Mononuclear cell (primary cell): ENCODE measurements around the gene NOTCH2. TPM values are rescaled to one million over a fixed set of nuclear protein-coding genes. Genes with fewer than 3 reads are reported as not detected.

Experiments used
- H3K27me3 ChIP-seq: 2 replicates; pipeline ENCODE4 v1.6.0; 2011; ENCODE audit warnings: low read length, control low read depth; ENCODE audit not compliant: insufficient read depth
- H3K4me1 ChIP-seq: 2 replicates; pipeline ENCODE4 v1.5.1; 2011; ENCODE audit warnings: mild to moderate bottlenecking, low read length, control low read depth; ENCODE audit not compliant: insufficient read depth
- H3K4me3 ChIP-seq: 2 replicates; pipeline ENCODE4 v1.5.1; 2011; ENCODE audit warnings: mild to moderate bottlenecking, low read length, moderate library complexity
- H3K9me3 ChIP-seq: 2 replicates; pipeline ENCODE4 v1.5.1; 2011; ENCODE audit warnings: low read depth, mild to moderate bottlenecking, control low read depth, low read length
- total RNA-seq: library from RNA; depleted of rRNA; stranded (reverse); fragments of >200 nt; gene quantifications from one replicate; pipeline ENCODE4 v1.2.3, GENCODE V29; 2012

NOTCH2 gene
- total RNA-seq, 1 donor: 72.8 TPM

DNA sequence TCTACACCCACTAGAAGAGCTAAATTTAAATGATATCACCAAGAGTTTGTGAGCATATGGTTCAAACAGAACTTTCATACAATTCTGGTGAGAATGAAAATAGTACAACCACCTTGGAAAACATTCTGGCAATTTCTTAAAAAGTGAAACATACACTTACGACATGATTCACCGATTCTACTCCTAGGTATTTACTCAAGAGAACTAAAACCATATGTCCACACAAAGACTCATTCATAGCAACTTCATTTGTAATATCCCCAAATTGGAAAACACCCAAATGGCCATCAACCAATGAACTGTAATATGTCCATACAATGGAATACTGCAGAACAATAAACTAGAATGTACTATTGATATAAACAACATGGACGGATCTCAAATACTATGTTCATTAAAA, 122.0 kb downstream of the NOTCH2 start:
- Histone ChIP-seq H3K4me1 (no peaks in the 10 kb centered on the region), H3K9me3 (no peaks in the 10 kb centered on the region), H3K4me3 (no peak overlapping the region), H3K27me3 (no peaks in the 10 kb centered on the region)

DNA sequence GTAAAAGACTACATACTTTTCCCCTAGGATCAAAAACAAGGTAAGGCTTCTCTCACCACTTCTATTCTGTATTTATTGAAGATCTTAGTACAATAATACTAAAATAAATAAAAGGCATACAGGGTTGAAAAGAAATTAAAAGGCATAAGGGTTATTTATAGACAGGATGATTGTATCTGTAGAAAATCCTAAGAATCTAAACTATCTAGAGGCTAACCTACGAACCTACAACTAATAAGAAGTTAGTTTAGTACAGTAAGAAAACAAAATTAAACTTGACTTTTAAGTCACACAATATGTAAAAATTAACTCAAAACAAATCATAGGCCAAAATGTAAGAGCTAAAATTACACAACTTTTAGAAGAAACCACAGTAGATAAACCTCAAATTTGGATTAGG, 122.7 kb downstream of the NOTCH2 start:
- no peak overlapping the region for H3K4me3 ChIP-seq
- H3K4me1 ChIP-seq: no peaks in the 10 kb centered on the region
- no peaks in the 10 kb centered on the region for H3K27me3 ChIP-seq
- no peaks in the 10 kb centered on the region for H3K9me3 ChIP-seq

DNA sequence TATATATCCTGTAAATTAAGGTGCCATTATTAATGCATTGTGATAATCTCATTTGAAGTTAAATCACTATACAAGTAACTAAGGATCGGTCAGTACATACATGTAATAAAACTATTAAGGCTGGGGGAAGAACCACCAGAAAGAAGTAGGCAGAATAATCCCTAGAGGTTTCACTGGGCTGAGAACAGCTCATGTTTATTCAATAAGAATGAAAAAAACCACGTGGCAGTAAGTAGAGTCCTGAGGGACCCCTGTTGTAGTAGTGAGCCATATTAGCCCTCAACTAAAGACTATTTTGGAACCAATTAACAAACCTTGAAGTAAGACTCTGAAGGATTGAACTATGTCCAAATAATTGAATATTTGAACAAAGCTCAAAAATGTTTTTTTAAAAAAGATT, 126.2 kb downstream of the NOTCH2 start:
- H3K4me1 ChIP-seq: no peaks in the 10 kb centered on the region
- no peak overlapping the region for H3K4me3 ChIP-seq
- H3K9me3 ChIP-seq: no peaks in the 10 kb centered on the region
- H3K27me3 ChIP-seq: no peaks in the 10 kb centered on the region

DNA sequence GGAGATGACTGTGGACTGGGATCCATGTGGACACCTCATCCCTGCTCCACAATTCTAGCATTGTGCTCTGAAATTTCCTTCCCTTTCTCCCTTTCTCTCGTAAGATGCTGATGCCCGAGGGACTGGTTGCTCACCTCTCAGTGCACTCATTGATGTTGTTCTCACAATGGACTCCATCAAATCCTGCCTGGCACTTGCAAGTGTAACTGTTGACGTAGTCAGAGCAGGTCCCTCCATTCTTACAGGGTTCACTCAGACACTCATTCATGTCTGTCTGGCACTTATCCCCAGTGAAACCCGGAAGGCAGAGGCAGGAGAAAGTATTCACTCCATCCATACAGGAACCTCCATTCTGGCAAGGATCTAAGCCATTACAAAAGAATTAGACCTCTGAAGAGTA, 128.1 kb downstream of the NOTCH2 start:
- no peaks in the 10 kb centered on the region for H3K27me3 ChIP-seq
- H3K9me3 ChIP-seq: no peaks in the 10 kb centered on the region
- no peak overlapping the region for H3K4me3 ChIP-seq
- no peaks in the 10 kb centered on the region for H3K4me1 ChIP-seq

DNA sequence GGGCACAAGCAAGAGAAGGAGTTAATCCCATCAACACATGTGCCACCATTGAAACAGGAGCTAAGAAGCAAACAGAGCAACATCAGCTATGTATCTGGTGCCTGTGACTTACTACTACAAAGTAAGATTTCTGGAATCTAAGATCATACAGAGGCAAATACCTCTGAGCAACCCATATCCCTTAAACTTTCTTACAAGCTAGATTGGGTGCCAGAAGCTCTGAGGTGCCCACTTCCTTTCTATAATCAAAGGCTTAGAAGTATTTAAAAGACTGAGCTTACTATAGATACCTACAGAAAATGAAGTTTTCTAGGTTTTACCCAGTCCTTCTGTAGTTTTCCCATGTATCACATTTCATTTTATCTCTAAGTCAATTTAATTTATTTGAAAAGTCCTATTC, 128.8 kb downstream of the NOTCH2 start:
- H3K4me1 ChIP-seq: no peaks in the 10 kb centered on the region
- H3K4me3 ChIP-seq: no peak overlapping the region
- no peaks in the 10 kb centered on the region for H3K9me3 ChIP-seq
- H3K27me3 ChIP-seq: no peaks in the 10 kb centered on the region

DNA sequence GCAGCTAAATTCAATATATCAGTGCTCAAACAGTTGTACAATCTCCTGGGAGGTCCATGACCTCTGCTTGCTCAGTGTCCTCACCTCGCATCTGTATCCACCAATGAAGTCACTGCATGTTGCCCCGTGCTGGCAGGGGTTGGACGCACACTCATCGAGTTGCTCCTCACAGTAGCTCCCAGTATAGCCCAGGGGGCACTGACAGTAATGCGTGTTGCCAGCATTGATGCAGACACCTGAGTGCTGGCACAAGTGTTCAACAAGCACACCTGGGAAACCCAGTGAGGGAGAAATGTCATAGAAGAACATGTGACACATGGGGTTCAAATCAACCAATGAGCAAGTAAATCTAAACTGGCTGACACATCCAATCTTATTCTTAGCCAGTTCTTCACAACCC, 132.3 kb downstream of the NOTCH2 start:
- Histone ChIP-seq H3K4me1 (no peaks in the 10 kb centered on the region), H3K9me3 (peaks cover 15% of the 10 kb centered on the region), H3K27me3 (no peaks in the 10 kb centered on the region), H3K4me3 (no peak overlapping the region)

DNA sequence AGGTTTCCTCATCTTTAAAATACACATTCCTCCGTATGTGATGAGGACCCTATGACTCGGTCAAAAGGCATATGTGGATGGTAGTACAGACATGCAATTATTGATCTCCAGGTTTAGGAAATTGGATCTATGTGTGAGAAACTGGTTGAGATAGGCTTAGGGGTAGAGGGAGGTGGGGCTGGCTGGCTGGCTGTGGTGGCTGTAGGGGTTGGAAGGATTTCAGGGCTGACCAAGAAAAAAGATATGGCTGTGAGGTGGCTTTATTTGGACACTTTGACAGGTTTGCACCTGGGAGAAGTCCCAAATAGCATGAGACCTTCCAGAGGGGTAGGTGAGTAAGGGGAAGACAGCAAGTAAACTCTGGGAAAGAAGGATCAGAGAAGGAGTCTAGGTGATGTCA, 133.5 kb downstream of the NOTCH2 start:
- Histone ChIP-seq H3K4me1 (no peaks in the 10 kb centered on the region), H3K9me3 (peaks cover 15% of the 10 kb centered on the region), H3K27me3 (no peaks in the 10 kb centered on the region), H3K4me3 (no peak overlapping the region)

DNA sequence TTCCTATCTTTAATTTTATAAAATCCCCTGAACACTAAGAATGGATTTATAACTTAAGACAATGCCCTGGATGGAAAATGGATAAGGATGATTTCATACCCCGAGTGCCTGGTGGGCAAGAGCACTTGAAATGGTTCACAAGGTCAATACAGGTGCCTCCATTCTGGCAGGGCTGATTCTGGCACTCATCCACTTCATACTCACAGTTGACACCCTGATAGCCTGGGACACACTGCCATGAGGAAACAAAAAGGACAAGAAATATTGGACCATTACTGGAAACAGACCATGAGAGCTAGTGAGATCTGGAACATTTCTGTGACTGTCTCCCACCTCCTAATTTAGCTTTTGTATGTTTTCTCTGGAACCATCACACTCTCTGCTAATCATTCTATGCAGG, 134.1 kb downstream of the NOTCH2 start:
- H3K4me1 ChIP-seq: no peaks in the 10 kb centered on the region
- H3K4me3 ChIP-seq: no peak overlapping the region
- H3K27me3 ChIP-seq: no peaks in the 10 kb centered on the region
- peaks cover 15% of the 10 kb centered on the region for H3K9me3 ChIP-seq

DNA sequence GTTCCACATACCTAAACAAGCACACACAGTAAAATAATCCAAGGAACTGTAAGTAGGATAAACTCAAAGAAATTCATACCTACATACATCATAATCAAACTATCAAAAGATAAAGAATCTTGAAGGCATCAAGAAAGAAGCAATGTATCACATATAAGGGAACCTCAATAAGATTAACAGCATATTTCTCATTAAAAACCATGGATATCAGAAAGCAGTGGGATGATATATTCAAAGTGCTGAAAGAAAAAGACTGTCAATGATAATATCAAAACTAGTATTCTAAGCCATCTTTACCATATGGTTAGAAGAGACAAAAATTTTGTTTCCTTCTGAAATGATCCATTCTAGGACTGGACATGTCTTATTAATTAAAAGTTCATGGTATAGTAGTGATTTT, 136.1 kb downstream of the NOTCH2 start:
- no peak overlapping the region for H3K4me3 ChIP-seq
- H3K27me3 ChIP-seq: no peaks in the 10 kb centered on the region
- H3K9me3 ChIP-seq: peaks cover 15% of the 10 kb centered on the region
- H3K4me1 ChIP-seq: no peaks in the 10 kb centered on the region

DNA sequence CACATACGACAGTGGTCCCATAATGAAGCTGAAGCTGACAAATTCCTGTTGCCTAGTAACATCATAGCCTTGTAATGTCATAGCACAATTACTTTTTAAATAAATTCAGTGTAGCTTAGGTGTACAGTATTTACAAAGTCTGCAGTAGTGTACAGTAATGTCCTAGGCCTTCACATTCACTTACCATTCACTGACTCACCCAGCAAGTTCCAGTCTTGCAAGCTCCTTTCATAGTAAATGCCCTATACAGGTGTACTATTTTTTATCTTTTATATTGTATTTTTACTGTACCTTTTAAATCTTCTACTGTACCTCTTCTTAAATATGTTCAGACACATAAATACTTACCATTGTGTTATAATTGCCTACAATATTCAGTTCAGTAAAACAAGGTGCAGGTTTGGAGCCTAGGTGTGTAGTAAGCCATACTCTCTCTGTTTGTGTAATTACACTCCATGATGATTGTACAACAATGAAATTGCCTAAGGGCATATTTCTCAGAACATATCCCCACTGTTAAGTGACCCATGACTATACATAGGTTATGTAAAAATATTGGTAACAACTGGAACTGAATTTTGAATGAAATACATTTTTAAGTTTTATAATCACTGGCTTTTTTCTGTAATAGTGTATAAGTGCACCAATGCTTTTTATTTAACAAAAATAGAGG, 139.7 kb downstream of the NOTCH2 start:
- no peaks in the 10 kb centered on the region for H3K27me3 ChIP-seq
- peaks cover 15% of the 10 kb centered on the region for H3K9me3 ChIP-seq
- no peaks in the 10 kb centered on the region for H3K4me1 ChIP-seq
- no peak overlapping the region for H3K4me3 ChIP-seq

DNA sequence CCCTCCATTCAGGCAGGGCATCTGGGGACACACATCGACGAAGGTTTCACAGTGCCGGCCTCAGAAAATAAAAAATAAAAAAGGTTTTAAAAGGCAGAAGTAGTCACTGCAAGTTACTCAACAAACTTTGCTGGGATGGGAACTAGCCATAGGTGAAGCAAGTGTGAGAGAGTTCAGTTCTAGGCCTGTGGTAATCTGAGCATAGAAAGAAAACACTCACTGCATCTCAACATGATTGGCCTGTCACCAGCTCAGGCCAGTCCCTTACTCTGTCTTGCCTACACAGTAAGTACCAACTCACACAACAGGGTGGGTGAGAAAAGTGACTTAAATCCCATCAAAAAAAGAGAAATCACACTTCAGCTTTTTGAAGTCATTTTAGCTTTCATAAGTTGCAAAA, 142.9 kb downstream of the NOTCH2 start:
- no peak overlapping the region for H3K4me3 ChIP-seq
- no peaks in the 10 kb centered on the region for H3K9me3 ChIP-seq
- no peaks in the 10 kb centered on the region for H3K4me1 ChIP-seq
- no peaks in the 10 kb centered on the region for H3K27me3 ChIP-seq

DNA sequence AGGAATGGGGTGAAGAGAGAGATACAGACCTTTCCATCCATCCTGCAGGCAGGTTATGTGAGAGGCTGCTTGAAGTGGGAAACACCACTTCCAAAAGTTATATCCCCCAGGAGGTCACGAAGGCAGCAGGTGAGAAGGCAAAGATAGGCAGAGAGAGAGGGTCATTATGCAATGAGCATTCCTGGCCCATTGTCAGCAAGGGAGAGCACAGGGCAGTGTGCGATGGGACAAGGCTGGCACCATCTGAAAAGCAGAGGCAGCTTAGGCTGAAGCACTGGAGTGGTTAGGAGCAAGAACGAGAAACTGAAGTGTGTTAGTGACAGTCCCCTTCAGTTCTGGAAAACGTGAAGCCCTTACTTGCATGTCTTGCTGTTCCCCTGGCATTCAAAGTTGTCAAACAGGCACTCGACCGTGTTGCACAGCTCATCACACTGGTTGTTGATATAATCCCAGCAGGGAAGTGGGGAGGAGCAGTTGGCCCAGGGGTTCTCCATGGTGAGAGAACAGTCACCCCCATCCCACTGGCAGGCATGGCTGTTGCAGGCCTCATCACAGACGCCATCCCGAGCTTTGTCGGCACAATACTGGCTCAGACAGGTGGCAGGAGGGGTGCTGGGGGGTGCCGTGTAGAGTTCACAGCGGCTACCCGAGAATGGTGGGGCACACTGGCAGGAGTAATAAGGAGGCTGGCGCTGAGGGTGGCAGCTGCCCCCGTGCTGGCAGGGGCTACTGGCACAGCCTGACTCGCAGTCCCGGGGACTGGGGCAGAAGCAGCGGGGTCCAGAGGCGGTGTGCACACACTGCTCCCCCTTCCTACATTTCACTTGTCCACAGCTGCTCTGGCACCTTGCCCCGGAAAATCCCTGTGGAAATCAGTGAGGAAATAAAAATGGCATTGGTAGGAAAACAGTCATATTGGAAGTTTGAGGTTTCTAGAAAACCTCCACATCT, 144.2 kb downstream of the NOTCH2 start:
- no peaks in the 10 kb centered on the region for H3K9me3 ChIP-seq
- no peaks in the 10 kb centered on the region for H3K4me1 ChIP-seq
- H3K27me3 ChIP-seq: no peaks in the 10 kb centered on the region
- no peak overlapping the region for H3K4me3 ChIP-seq

DNA sequence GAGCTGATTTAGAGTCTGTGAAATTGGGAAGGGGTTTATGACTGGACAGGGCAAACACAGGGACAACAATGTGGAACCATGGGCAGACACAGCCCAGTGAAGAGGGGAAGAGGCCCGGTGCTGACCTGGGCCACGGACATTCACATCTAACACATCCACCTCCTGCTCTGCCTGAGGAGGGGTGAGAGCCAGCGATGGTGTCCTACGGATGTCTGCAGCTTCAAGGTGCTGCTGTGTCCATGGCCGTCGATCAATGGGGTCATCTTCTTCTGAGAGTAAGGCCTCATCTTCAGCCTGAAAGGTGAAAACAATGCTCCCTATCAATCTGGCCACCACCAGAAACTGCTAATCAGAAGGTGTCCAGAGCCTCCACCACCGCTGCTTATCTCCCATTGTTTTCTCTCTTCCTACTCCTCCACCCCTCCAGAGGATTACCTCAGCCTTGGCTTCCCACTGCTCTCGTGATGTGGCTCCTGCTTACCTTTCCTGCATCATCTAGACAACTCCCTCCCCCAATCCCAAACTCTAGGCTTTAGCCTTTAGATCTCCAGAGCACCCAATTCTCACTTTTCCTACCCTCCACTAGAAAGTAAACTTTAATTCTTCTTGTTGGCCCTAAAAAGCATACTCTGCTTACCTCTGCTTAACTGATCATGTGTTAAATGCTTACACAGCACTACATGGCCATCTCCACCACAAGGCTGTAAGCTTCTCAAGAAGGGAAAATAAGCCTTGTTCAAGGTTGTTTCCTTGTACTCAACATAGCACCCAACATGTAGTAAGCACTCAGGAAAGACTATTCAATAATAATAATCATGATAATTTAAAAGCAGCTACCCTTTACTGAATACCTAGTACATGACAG, 149.1 kb downstream of the NOTCH2 start:
- H3K4me1 ChIP-seq: no peaks in the 10 kb centered on the region
- no peaks in the 10 kb centered on the region for H3K27me3 ChIP-seq
- no peaks in the 10 kb centered on the region for H3K9me3 ChIP-seq
- no peak overlapping the region for H3K4me3 ChIP-seq

DNA sequence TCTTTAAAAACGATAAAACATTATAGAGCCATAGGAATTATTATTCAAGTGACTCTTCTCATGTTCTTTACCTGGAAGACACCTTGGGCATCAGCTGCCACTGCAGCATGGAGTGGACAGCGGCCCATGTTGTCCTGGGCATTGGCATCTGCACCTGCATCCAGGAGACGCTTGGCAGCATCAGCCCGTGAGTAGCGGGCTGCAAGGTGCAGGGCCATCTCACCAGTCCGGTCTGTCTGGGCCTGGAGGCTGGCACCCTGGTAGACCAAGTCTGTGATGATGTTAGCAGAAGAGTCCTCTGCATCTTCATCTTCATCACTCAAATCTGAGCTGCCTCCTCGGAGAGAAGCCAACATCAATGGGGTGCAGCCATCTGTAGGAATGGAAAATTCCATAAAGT, 150.2 kb downstream of the NOTCH2 start:
- Histone ChIP-seq H3K9me3 (no peaks in the 10 kb centered on the region), H3K4me3 (no peak overlapping the region), H3K4me1 (no peaks in the 10 kb centered on the region), H3K27me3 (no peaks in the 10 kb centered on the region)

DNA sequence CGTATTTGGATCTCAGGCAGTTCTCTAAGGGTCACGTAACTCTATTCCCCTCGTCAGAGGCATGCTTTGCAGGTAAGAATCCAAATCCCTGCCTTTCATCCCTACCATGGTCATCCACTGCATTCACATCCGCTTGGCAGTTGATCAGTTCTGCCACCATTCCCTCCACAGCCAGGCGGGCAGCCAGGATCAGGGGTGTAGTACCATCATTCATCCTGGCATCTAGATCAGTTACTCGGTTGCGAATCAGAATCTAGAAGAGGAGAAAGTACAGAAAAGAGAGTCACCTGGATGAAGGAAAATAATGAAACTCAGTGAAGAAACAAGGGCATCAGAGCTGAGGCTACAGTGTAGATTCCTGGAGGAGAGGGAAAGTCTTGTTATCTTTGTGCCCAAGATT, 151.2 kb downstream of the NOTCH2 start:
- Histone ChIP-seq H3K4me3 (no peak overlapping the region), H3K9me3 (no peaks in the 10 kb centered on the region), H3K27me3 (no peaks in the 10 kb centered on the region), H3K4me1 (no peaks in the 10 kb centered on the region)
